Epithelial cell of alveolus of lung (primary cell): ENCODE results near the gene TAF1B. TPM values are rescaled to one million over a fixed set of nuclear protein-coding genes. Genes with fewer than 3 reads are reported as not detected.

Experiments
- total RNA-seq: library from RNA; depleted of rRNA; stranded (reverse); fragments of >200 nt; gene quantifications from 2 replicates; pipeline ENCODE4 v1.2.1, GENCODE V29; 2015

Gene TAF1B
- 8.0 and 10.8 TPM in 2 replicates for total RNA-seq

GRCh38 chr2:9843229-9844035, at the start of gene TAF1B:
Gene TAF1B (plus strand): TSS chr2:9843474. CDS start chr2:9843542, 68 bp downstream.

GRCh38 chr2:9951522-9952285, 108.4 kb downstream of the TAF1B start, which contains the start of gene GRHL1:
Gene GRHL1 (plus strand): TSS chr2:9951693. CDS start chr2:9951834, 141 bp downstream.

Other genes starting within 250 kb of the TAF1B start
- 281 and 358 TPM in 2 replicates for gene YWHAQ, start 212.5 kb upstream of the TAF1B start, total RNA-seq
- 0.16 and 0.65 TPM in 2 replicates for gene GRHL1, start 108.2 kb downstream of the TAF1B start, total RNA-seq
- gene KLF11, start 200.1 kb downstream of the TAF1B start, total RNA-seq: 5.4 and 5.7 TPM in 2 replicates
- 0.39 TPM in 1 of 2 replicates, not detected in the other for gene CYS1, start 236.9 kb downstream of the TAF1B start, total RNA-seq